ENCODE measurements around the gene HERC4. TPM values are rescaled to one million over a fixed set of nuclear protein-coding genes. Genes with fewer than 3 reads are reported as not detected.

The HERC4 gene, protein sequence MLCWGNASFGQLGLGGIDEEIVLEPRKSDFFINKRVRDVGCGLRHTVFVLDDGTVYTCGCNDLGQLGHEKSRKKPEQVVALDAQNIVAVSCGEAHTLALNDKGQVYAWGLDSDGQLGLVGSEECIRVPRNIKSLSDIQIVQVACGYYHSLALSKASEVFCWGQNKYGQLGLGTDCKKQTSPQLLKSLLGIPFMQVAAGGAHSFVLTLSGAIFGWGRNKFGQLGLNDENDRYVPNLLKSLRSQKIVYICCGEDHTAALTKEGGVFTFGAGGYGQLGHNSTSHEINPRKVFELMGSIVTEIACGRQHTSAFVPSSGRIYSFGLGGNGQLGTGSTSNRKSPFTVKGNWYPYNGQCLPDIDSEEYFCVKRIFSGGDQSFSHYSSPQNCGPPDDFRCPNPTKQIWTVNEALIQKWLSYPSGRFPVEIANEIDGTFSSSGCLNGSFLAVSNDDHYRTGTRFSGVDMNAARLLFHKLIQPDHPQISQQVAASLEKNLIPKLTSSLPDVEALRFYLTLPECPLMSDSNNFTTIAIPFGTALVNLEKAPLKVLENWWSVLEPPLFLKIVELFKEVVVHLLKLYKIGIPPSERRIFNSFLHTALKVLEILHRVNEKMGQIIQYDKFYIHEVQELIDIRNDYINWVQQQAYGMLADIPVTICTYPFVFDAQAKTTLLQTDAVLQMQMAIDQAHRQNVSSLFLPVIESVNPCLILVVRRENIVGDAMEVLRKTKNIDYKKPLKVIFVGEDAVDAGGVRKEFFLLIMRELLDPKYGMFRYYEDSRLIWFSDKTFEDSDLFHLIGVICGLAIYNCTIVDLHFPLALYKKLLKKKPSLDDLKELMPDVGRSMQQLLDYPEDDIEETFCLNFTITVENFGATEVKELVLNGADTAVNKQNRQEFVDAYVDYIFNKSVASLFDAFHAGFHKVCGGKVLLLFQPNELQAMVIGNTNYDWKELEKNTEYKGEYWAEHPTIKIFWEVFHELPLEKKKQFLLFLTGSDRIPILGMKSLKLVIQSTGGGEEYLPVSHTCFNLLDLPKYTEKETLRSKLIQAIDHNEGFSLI
- polyA plus RNA-seq (2012; ENCODE audit: insufficient read length, low read depth): 11.2 TPM

GRCh38 chr10:68074775-68075549 is at the start of gene HERC4:
HERC4 (minus strand) TSS chr10:68075283; CDS start chr10:68073108, 2,175 bp downstream.
- peak; percentile 55 for TF ChIP-seq FOXP2 (optimal IDR thresholded peaks at IDR 0.05; ENCODE audit: borderline replicate concordance, extremely low read depth, extremely low read length, insufficient read depth)
- TF ChIP-seq, protein P1, sequence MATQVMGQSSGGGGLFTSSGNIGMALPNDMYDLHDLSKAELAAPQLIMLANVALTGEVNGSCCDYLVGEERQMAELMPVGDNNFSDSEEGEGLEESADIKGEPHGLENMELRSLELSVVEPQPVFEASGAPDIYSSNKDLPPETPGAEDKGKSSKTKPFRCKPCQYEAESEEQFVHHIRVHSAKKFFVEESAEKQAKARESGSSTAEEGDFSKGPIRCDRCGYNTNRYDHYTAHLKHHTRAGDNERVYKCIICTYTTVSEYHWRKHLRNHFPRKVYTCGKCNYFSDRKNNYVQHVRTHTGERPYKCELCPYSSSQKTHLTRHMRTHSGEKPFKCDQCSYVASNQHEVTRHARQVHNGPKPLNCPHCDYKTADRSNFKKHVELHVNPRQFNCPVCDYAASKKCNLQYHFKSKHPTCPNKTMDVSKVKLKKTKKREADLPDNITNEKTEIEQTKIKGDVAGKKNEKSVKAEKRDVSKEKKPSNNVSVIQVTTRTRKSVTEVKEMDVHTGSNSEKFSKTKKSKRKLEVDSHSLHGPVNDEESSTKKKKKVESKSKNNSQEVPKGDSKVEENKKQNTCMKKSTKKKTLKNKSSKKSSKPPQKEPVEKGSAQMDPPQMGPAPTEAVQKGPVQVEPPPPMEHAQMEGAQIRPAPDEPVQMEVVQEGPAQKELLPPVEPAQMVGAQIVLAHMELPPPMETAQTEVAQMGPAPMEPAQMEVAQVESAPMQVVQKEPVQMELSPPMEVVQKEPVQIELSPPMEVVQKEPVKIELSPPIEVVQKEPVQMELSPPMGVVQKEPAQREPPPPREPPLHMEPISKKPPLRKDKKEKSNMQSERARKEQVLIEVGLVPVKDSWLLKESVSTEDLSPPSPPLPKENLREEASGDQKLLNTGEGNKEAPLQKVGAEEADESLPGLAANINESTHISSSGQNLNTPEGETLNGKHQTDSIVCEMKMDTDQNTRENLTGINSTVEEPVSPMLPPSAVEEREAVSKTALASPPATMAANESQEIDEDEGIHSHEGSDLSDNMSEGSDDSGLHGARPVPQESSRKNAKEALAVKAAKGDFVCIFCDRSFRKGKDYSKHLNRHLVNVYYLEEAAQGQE (IDR thresholded peaks at IDR 0.05; ENCODE audit: insufficient read depth in 1 of 2, low read depth in 2 of 2, low read length in 2 of 2): no peak
- TF ChIP-seq POLR2AphosphoS5 (IDR thresholded peaks at IDR 0.05; ENCODE audit: low read depth, low read length): peak; percentile 73
- no peak for TF ChIP-seq TAF1 (IDR thresholded peaks at IDR 0.05; ENCODE audit: borderline replicate concordance, insufficient read depth, low read length)
- TF ChIP-seq SIN3A (IDR thresholded peaks at IDR 0.05; ENCODE audit: borderline replicate concordance, insufficient read depth, low read length): 0 out of 2 replicates have a peak, but pooled peaks have one; percentile 14

DNA sequence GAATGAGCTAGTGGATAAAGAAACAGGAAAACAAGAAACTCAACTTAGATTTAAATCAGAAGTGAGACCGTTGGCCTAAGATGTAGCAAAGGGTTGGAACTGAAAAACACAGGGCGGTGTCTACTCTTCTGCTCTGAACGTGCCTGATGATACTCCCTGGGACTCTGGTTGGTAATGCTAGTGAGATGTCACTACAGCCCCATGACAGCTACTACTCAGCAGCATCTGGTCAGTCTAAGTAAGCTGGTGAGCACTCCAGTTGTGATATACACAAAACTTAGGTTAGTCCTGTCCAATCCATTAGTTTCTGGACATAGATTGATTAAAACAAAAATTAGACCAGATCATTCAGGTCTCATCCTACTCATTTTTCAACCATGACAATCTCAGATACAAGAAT is 49.6 kb upstream of the HERC4 start:
- TF ChIP-seq, protein P1 (IDR thresholded peaks at IDR 0.05; ENCODE audit: insufficient read depth in 1 of 2, low read depth in 2 of 2, low read length in 2 of 2): no peak
- TF ChIP-seq FOXP2 (optimal IDR thresholded peaks at IDR 0.05; ENCODE audit: borderline replicate concordance, extremely low read depth, extremely low read length, insufficient read depth): no peak
- no peak for TF ChIP-seq POLR2AphosphoS5 (IDR thresholded peaks at IDR 0.05; ENCODE audit: low read depth, low read length)
- no peak for TF ChIP-seq TAF1 (IDR thresholded peaks at IDR 0.05; ENCODE audit: borderline replicate concordance, insufficient read depth, low read length)
- TF ChIP-seq SIN3A (IDR thresholded peaks at IDR 0.05; ENCODE audit: borderline replicate concordance, insufficient read depth, low read length): no peak

GRCh38 chr10:68121852-68122251 is 46.8 kb upstream of the HERC4 start:
- TF ChIP-seq SIN3A (IDR thresholded peaks at IDR 0.05; ENCODE audit: borderline replicate concordance, insufficient read depth, low read length) (no peak), FOXP2 (optimal IDR thresholded peaks at IDR 0.05; ENCODE audit: borderline replicate concordance, extremely low read depth, extremely low read length, insufficient read depth) (peak; percentile 52), POLR2AphosphoS5 (IDR thresholded peaks at IDR 0.05; ENCODE audit: low read depth, low read length) (no peak), TAF1 (IDR thresholded peaks at IDR 0.05; ENCODE audit: borderline replicate concordance, insufficient read depth, low read length) (no peak)
- TF ChIP-seq, protein P1 (IDR thresholded peaks at IDR 0.05; ENCODE audit: insufficient read depth in 1 of 2, low read depth in 2 of 2, low read length in 2 of 2): no peak

DNA sequence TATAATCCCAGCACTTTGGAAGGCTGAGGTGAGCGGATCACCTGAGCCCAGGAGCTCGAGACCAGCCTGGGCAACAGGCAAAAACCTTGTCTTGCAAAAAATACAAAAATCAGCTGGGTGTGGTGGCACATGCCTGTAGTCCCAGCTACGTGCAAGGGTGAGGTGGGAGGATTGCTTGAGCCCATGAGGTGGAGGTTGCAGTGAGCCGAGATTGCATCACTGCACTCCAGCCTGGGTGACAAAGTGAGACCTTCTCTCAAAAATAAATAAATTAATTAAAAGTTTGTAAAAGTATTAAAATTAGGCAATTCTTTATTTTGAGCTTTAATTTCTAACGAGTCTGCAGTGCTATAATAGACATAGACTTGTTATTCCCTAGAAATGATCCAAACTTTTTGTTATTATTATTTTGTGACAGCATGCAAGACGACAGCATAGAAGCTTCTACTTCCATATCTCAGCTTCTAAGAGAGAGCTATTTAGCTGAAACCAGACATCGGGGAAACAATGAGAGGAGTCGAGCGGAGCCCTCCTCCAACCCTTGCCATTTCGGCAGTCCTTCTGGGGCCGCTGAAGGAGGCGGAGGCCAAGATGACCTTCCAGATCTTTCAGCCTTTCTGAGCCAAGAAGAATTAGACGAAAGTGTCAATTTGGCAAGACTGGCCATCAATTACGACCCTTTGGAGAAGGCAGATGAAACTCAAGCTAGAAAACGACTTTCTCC is 46.1 kb upstream of the HERC4 start:
- TF ChIP-seq SIN3A (IDR thresholded peaks at IDR 0.05; ENCODE audit: borderline replicate concordance, insufficient read depth, low read length): no peak
- no peak for TF ChIP-seq POLR2AphosphoS5 (IDR thresholded peaks at IDR 0.05; ENCODE audit: low read depth, low read length)
- TF ChIP-seq FOXP2 (optimal IDR thresholded peaks at IDR 0.05; ENCODE audit: borderline replicate concordance, extremely low read depth, extremely low read length, insufficient read depth): no peak
- TF ChIP-seq, protein P1 (IDR thresholded peaks at IDR 0.05; ENCODE audit: insufficient read depth in 1 of 2, low read depth in 2 of 2, low read length in 2 of 2): no peak
